H1 (cell line): Measurements from ENCODE around the gene ARHGEF40. TPM values are rescaled to one million over a fixed set of nuclear protein-coding genes. Genes with fewer than 3 reads are reported as not detected.

Experiments
- CTCF ChIA-PET: fragments of 300-600 bp; sonication (Branson Sonifier 250); formaldehyde crosslinking; loops from one replicate; lab custom pipeline; 2021; ENCODE audit not compliant: partially characterized antibody; lab: Charles Lee
- POLR2A ChIA-PET: fragments of 300-600 bp; sonication (Branson Sonifier 250); formaldehyde crosslinking; loops from one replicate; lab custom pipeline; 2021; ENCODE audit warnings: inconsistent platforms; ENCODE audit not compliant: partially characterized antibody; lab: Charles Lee
- DNase-seq, 2 experiments: peaks; one replicate each; pipeline versions ENCODE4 v3.0.0 to v3.0.0-alpha.2; 2010 to 2022; ENCODE audit warnings: low spot score in 2 of 2, low read depth in 1 of 2, mixed read lengths in 1 of 2
- FAIRE-seq: peaks from 2 replicates; lab custom pipeline; 2011; peaks lifted over from hg19 to GRCh38; lab: Jason Lieb, UNC
- H2AFZ ChIP-seq: 2 replicates; pipeline ENCODE4 v1.8.1; 2012; ENCODE audit warnings: low read length, inconsistent platforms
- H2AK5ac ChIP-seq: 2 replicates; pipeline ENCODE4 v1.6.1; 2013; ENCODE audit warnings: low read depth, low read length
- H2BK120ac ChIP-seq: replicated peaks from 2 replicates; pipeline ENCODE3; 2013; ENCODE audit warnings: low read depth, low read length, inconsistent platforms
- H2BK12ac ChIP-seq: 2 replicates; pipeline ENCODE4 v1.6.1; 2013; ENCODE audit warnings: low read depth, low read length
- H2BK15ac ChIP-seq: 2 replicates; pipeline ENCODE4 v1.6.1; 2013; ENCODE audit warnings: low read length
- H2BK20ac ChIP-seq: 2 replicates; pipeline ENCODE4 v1.6.1; 2013; ENCODE audit warnings: low read length
- H2BK5ac ChIP-seq: 2 replicates; pipeline ENCODE4 v1.6.1; 2013; ENCODE audit warnings: low read depth, low read length
- H3K14ac ChIP-seq: 2 replicates; pipeline ENCODE4 v1.6.1; 2013; ENCODE audit warnings: inconsistent platforms; ENCODE audit not compliant: insufficient read length
- H3K18ac ChIP-seq: 2 replicates; pipeline ENCODE4 v1.6.1; 2013; ENCODE audit warnings: low read length; ENCODE audit errors: extremely low read depth
- H3K23ac ChIP-seq: 2 replicates; pipeline ENCODE4 v1.6.1; 2013; ENCODE audit warnings: inconsistent platforms; ENCODE audit not compliant: insufficient read length
- H3K23me2 ChIP-seq: 2 replicates; pipeline ENCODE4 v1.6.1; 2013; ENCODE audit warnings: low read depth, low read length
- H3K27ac ChIP-seq: 2 replicates; pipeline ENCODE4 v1.6.1; 2011; ENCODE audit warnings: low read depth, low read length, inconsistent platforms
- H3K27me3 ChIP-seq, 4 experiments: replicated peaks in 1 of 4; 1 replicate in 1 of 4; 2 replicates in 3 of 4; pipeline versions ENCODE4 v1.6.1 to v1.8.1; 2011 to 2013; ENCODE audit warnings: low read length in 3 of 4, mild to moderate bottlenecking in 3 of 4, inconsistent platforms in 2 of 4, mixed read lengths in 2 of 4, moderate library complexity in 1 of 4; ENCODE audit not compliant: control insufficient read depth in 3 of 4, insufficient read depth in 3 of 4; ENCODE audit errors: extremely low read depth in 1 of 4
- H3K36me3 ChIP-seq, 4 experiments: 2 replicates each; pipeline versions ENCODE4 v1.6.1 to v1.8.1; 2011 to 2013; ENCODE audit warnings: mild to moderate bottlenecking in 4 of 4, low read length in 3 of 4, moderate library complexity in 2 of 4, control low read depth in 1 of 4, inconsistent platforms in 1 of 4; ENCODE audit not compliant: insufficient read depth in 4 of 4, control insufficient read depth in 2 of 4
- H3K4ac ChIP-seq: replicated peaks from 2 replicates; pipeline ENCODE3; 2013; ENCODE audit warnings: low read length, low read depth, mixed read lengths, inconsistent platforms; ENCODE audit not compliant: insufficient read length
- H3K4me1 ChIP-seq, 4 experiments: replicated peaks in 1 of 4; 1 replicate in 1 of 4; 2 replicates in 3 of 4; pipeline versions ENCODE4 v1.6.1 to v1.8.1; 2011 to 2013; ENCODE audit warnings: low read length in 3 of 4, inconsistent platforms in 2 of 4, mixed read lengths in 1 of 4; ENCODE audit not compliant: insufficient read depth in 4 of 4, control insufficient read depth in 3 of 4
- H3K4me2 ChIP-seq, 2 experiments: 2 replicates each; pipeline versions ENCODE4 v1.6.1 to v1.8.1; 2011 to 2013; ENCODE audit warnings: low read depth in 2 of 2, low read length in 2 of 2, control low read depth in 1 of 2, inconsistent platforms in 1 of 2, mild to moderate bottlenecking in 1 of 2; ENCODE audit not compliant: insufficient read depth in 1 of 2
- H3K4me3 ChIP-seq, 4 experiments: fragments of 200-600, 300-600 bp in 1 of 4; sonication (generic), shearing (Covaris generic), sonication (Bioruptor Twin) in 1 of 4; 2 replicates each; pipeline versions ENCODE4 v1.5.1 to v1.8.1; 2011 to 2016; ENCODE audit warnings: low read length in 4 of 4, low read depth in 3 of 4, control low read depth in 2 of 4, inconsistent platforms in 2 of 4, mild to moderate bottlenecking in 2 of 4, mixed read lengths in 1 of 4, moderate library complexity in 1 of 4; ENCODE audit not compliant: insufficient read depth in 2 of 4; ENCODE audit errors: extremely low read depth in 1 of 4
- H3K56ac ChIP-seq: replicated peaks from 2 replicates; pipeline ENCODE3; 2013; ENCODE audit warnings: low read depth, mild to moderate bottlenecking, mixed read lengths, low read length, inconsistent platforms; ENCODE audit not compliant: insufficient read length
- H3K79me1 ChIP-seq: 2 replicates; pipeline ENCODE4 v1.6.1; 2013; ENCODE audit warnings: low read depth, low read length, control low read depth
- H3K79me2 ChIP-seq, 2 experiments: 2 replicates each; pipeline versions ENCODE4 v1.6.1 to v1.8.1; 2012 to 2013; ENCODE audit warnings: low read length in 2 of 2, mild to moderate bottlenecking in 2 of 2, inconsistent platforms in 1 of 2; ENCODE audit not compliant: insufficient read depth in 2 of 2, control insufficient read depth in 1 of 2
- H3K9ac ChIP-seq, 4 experiments: replicated peaks in 1 of 4; 1 replicate in 1 of 4; 2 replicates in 3 of 4; pipeline versions ENCODE4 v1.6.1 to v1.8.1; 2011 to 2013; ENCODE audit warnings: low read depth in 3 of 4, low read length in 3 of 4, control low read depth in 2 of 4, mild to moderate bottlenecking in 2 of 4, moderate library complexity in 2 of 4, inconsistent platforms in 1 of 4; ENCODE audit errors: extremely low read depth in 1 of 4
- H3K9me3 ChIP-seq, 2 experiments: 2 replicates each; pipeline versions ENCODE4 v1.6.1 to v1.8.1; 2012 to 2013; ENCODE audit warnings: mild to moderate bottlenecking in 2 of 2, moderate library complexity in 2 of 2, control low read depth in 1 of 2, inconsistent platforms in 1 of 2, low read depth in 1 of 2, low read length in 1 of 2, mixed read lengths in 1 of 2; ENCODE audit not compliant: insufficient read depth in 2 of 2
- H4K20me1 ChIP-seq, 2 experiments: replicated peaks in 1 of 2; 2 replicates each; pipeline versions ENCODE3 to v1.8.1; 2011 to 2013; ENCODE audit warnings: inconsistent platforms in 2 of 2, low read length in 2 of 2, mild to moderate bottlenecking in 1 of 2; ENCODE audit not compliant: insufficient read depth in 2 of 2, control insufficient read depth in 1 of 2
- H4K5ac ChIP-seq: 2 replicates; pipeline ENCODE4 v1.6.1; 2013; ENCODE audit warnings: low read length, low read depth, mixed read lengths, inconsistent platforms; ENCODE audit not compliant: insufficient read length
- H4K8ac ChIP-seq: 2 replicates; pipeline ENCODE4 v1.8.0; 2013; ENCODE audit warnings: mild to moderate bottlenecking, moderate library complexity, low read length, inconsistent platforms; ENCODE audit not compliant: insufficient read depth; ENCODE audit errors: extremely low read depth
- H4K91ac ChIP-seq: replicated peaks from 2 replicates; pipeline ENCODE3; 2013; ENCODE audit warnings: low read length, mixed read lengths, inconsistent platforms; ENCODE audit not compliant: insufficient read length
- FOSL1 ChIP-seq: IDR thresholded peaks from 2 replicates; pipeline ENCODE4 v1.6.1; 2011; ENCODE audit warnings: mild to moderate bottlenecking, low read depth, low read length, moderate library complexity; ENCODE audit not compliant: insufficient read depth
- RXRA ChIP-seq: IDR thresholded peaks from 2 replicates; pipeline ENCODE4 v1.6.1; 2011; ENCODE audit warnings: low read depth, mild to moderate bottlenecking, low read length, moderate library complexity; ENCODE audit not compliant: insufficient read depth
- SAP30 ChIP-seq: fragments of 300-600 bp; sonication (generic); IDR thresholded peaks from 2 replicates; pipeline ENCODE4 v1.7.1; 2012; ENCODE audit warnings: low read length, moderate library complexity, mild to moderate bottlenecking, inconsistent platforms; ENCODE audit not compliant: insufficient read depth, insufficient replicate concordance
- SUZ12 ChIP-seq: fragments of 200-600 bp; sonication (generic); IDR thresholded peaks from 2 replicates; pipeline ENCODE4 v1.6.1; 2012; ENCODE audit warnings: mild to moderate bottlenecking, inconsistent platforms, low read length, moderate library complexity, mixed read lengths
- WGBS, 2 experiments: shearing (Covaris generic) in 1 of 2; methylation state at CpG; one replicate each; pipeline versions ENCODE4 v1.1.6 to v1.1.7; 2013 to 2015; ENCODE audit warnings: low lambda C conversion rate in 2 of 2, mixed read lengths in 2 of 2, inconsistent platforms in 1 of 2, low coverage in 1 of 2, missing lambda C conversion rate in 1 of 2; ENCODE audit not compliant: insufficient replicate concordance in 2 of 2, insufficient coverage in 1 of 2, insufficient read length in 1 of 2; ENCODE audit errors: extremely low coverage in 1 of 2, missing lambda C conversion rate in 1 of 2; 5-methylcytosine and 5-hydroxymethylcytosine counted together
- polyA plus RNA-seq, 7 experiments: library from polyadenylated mRNA; depleted of rRNA in 3 of 7; stranded (reverse) in 5 of 7; unstranded in 2 of 7; fragments of >200 nt in 5 of 7; fragments of 200-250 nt in 2 of 7; gene quantifications; 1 replicate in 5 of 7; 2 replicates in 1 of 7; 4 replicates in 1 of 7; pipeline versions ENCODE4 v1.2.1 to v1.2.3, GENCODE V29; 2011 to 2013; ENCODE audit warnings: missing spikeins in 2 of 7, mixed read lengths in 2 of 7
- total RNA-seq: library from RNA; stranded (reverse); fragmentation: NEBNext Ultra II Directional; extraction: Animal tissue kit (Norgen Biotek cat#: 25700); gene quantifications from 2 replicates; pipeline ENCODE4 v1.2.1, GENCODE V29; 2021

Gene ARHGEF40
- total and polyA plus RNA-seq, 2 of the 8 experiments (the other 6 are each of a cell fraction or from before 2014, with no cell fraction given) = 53.1 to 101 TPM

- CTCF ChIA-PET = interaction anchor here (0.7 to 16.1 kb wide), 12 partner anchors 9 to 83 kb away, joined by 3 to 371 read pairs (median 5); partner anchors contain the start of genes ARHGEF40 and RNASE7
- H2AFZ ChIP-seq = no peak overlapping the region
Measured at GRCh38 chr14:21023174-21023573, 46.9 kb upstream of the ARHGEF40 start.

More at GRCh38 chr14:21023174-21023573, 46.9 kb upstream of the ARHGEF40 start:
- Histone ChIP-seq H3K23ac (no peak overlapping the region), H3K56ac (no peak overlapping the region), H3K79me2 (no peaks in the 10 kb centered on the region), H3K9ac (no peak overlapping the region), H3K4me3 (no peak overlapping the region), H2BK20ac (no peak overlapping the region), H3K27me3 (peaks cover 2 to 25% (median 22%) of the 10 kb centered on the region in 4 experiments; a peak in 6 of 7 replicates), H2BK120ac (no peak overlapping the region), H3K14ac (no peak overlapping the region), H4K20me1 (no peaks in the 10 kb centered on the region), H4K91ac (no peak overlapping the region), H3K27ac (no peak overlapping the region), H2BK12ac (no peak overlapping the region; the same call in 1 of the 2 replicates), H3K23me2 (peaks cover 17% of the 10 kb centered on the region), H3K4me1 (peaks cover 4 to 22% (median 14%) of the 10 kb centered on the region in 4 experiments; a peak in 6 of 7 replicates), H3K36me3 (peaks cover 0 to 5% (median under 1%) of the 10 kb centered on the region in 4 experiments; a peak in 3 of 8 replicates), H3K18ac (no peak overlapping the region), H4K5ac (no peak overlapping the region), H3K4ac (no peak overlapping the region), H3K4me2 (peak overlapping the region in 1 of 2 experiments; percentile 94; a peak in 1 of 4 replicates), H4K8ac (no peak overlapping the region), H2BK15ac (peak overlapping the region; percentile 40; the same call in 1 of the 2 replicates), H2BK5ac (no peak overlapping the region), H3K79me1 (no peaks in the 10 kb centered on the region), H2AK5ac (peak overlapping the region; percentile 39; the same call in 1 of the 2 replicates), H3K9me3 (no peaks in the 10 kb centered on the region)
- DNase-seq (no peak), FAIRE-seq (no peak)
- 84% methylated on average over 7 of the region's 7 CpGs; no CpG with 5 or more reads in 1 of the 2 experiments for WGBS, 2 experiments
- no peak for TF ChIP-seq SAP30
- TF ChIP-seq RXRA = no peak
- TF ChIP-seq SUZ12 = 0 out of 2 replicates have a peak, but pooled peaks have one; percentile 1
- TF ChIP-seq FOSL1 = no peak
- POLR2A ChIA-PET = interaction anchor here (1.2 to 3.4 kb wide), 7 partner anchors 8 to 69 kb away, joined by 3 to 19 read pairs (median 9); partner anchors contain the start of gene RNASE13
